HCT116 (cell line): ENCODE measurements around the gene ITGB1. TPM values are rescaled to one million over a fixed set of nuclear protein-coding genes. Genes with fewer than 3 reads are reported as not detected.

Experiments
- ATAC-seq: fragments of 200-7000 bp; cut with Tn5 transposase; 2 replicates; pipeline ENCODE4 v1.9.1; 2020; ENCODE audit warnings: mild to moderate bottlenecking, moderate library complexity
- BruUV-seq: library from RNA; stranded (reverse); fragments of 400-500 nt; replicated peaks from 2 replicates; lab custom pipeline; 2021; lab: Mats Ljungman, UMichigan
- CTCF ChIA-PET: fragments of 300-600 bp; sonication (Branson Sonifier 250); formaldehyde crosslinking; loops from one replicate; lab custom pipeline; 2021; ENCODE audit warnings: antibody characterized with exemption; lab: Charles Lee
- POLR2A ChIA-PET: fragments of 300-600, 350-600 bp; sonication (Branson Sonifier 250); formaldehyde crosslinking; loops from one replicate; lab custom pipeline; 2021; ENCODE audit warnings: antibody characterized with exemption; lab: Charles Lee
- RAD21 ChIA-PET, 2 experiments: fragments of 300-600 bp; sonication (Branson Sonifier 250); formaldehyde crosslinking; loops; one replicate each; lab custom pipeline; 2023; ENCODE audit warnings: low total read pairs in 2 of 2; ENCODE audit not compliant: uncharacterized antibody in 2 of 2, unreplicated experiment in 2 of 2, low non-redundant PET in 1 of 2; lab: Charles Lee
- DNase-seq: peaks from one replicate; pipeline ENCODE4 v3.0.0-alpha.2; 2010; ENCODE audit warnings: low read depth, low spot score
- H2AFZ ChIP-seq: fragments of 200-600 bp; shearing (Covaris generic), sonication (generic); 2 replicates; pipeline ENCODE4 v1.6.1; 2017; ENCODE audit warnings: low read depth, mixed run types, mixed read lengths, antibody characterized with exemption, low read length; ENCODE audit not compliant: poor library complexity, severe bottlenecking
- H3K27ac ChIP-seq: 2 replicates; pipeline ENCODE4 v1.5.1; 2012; ENCODE audit warnings: low read depth, low read length
- H3K27me3 ChIP-seq: fragments of 200-600 bp; sonication (generic); 2 replicates; pipeline ENCODE4 v1.6.1; 2016; ENCODE audit warnings: mixed run types, low read length, mixed read lengths; ENCODE audit not compliant: insufficient read depth
- H3K36me3 ChIP-seq, 2 experiments: fragments of 200-500 bp in 1 of 2; fragments of 200-600 bp in 1 of 2; sonication (Bioruptor generic) in 1 of 2; sonication (generic) in 1 of 2; 2 replicates each; pipeline versions ENCODE4 v1.5.1 to v1.6.1; 2014 to 2016; ENCODE audit warnings: low read length in 2 of 2, inconsistent platforms in 1 of 2, mixed read lengths in 1 of 2, mixed run types in 1 of 2; ENCODE audit not compliant: insufficient read depth in 2 of 2, control insufficient read depth in 1 of 2
- H3K4me1 ChIP-seq, 2 experiments: fragments of 200-600 bp in 1 of 2; sonication (generic) in 1 of 2; 2 replicates each; pipeline versions ENCODE4 v1.5.1 to v1.6.1; 2012 to 2017; ENCODE audit warnings: low read length in 2 of 2, inconsistent platforms in 1 of 2, mild to moderate bottlenecking in 1 of 2, mixed read lengths in 1 of 2, mixed run types in 1 of 2, moderate library complexity in 1 of 2; ENCODE audit not compliant: insufficient read depth in 2 of 2, control insufficient read depth in 1 of 2
- H3K4me2 ChIP-seq: fragments of 200-600 bp; sonication (generic); 2 replicates; pipeline ENCODE4 v1.6.1; 2017; ENCODE audit warnings: mixed run types, low read length, mixed read lengths
- H3K4me3 ChIP-seq, 2 experiments: fragments of 200-600 bp in 1 of 2; sonication (generic) in 1 of 2; replicated peaks in 1 of 2; 2 replicates each; pipeline ENCODE4 v1.5.1; 2011 to 2016; ENCODE audit warnings: low read length in 2 of 2, control low read depth in 1 of 2, low read depth in 1 of 2, mild to moderate bottlenecking in 1 of 2, mixed read lengths in 1 of 2, mixed run types in 1 of 2
- H3K79me2 ChIP-seq: fragments of 200-600 bp; sonication (generic); 2 replicates; pipeline ENCODE4 v1.6.1; 2017; ENCODE audit warnings: mild to moderate bottlenecking, mixed run types, low read length, moderate library complexity, mixed read lengths; ENCODE audit not compliant: insufficient read depth
- H3K9ac ChIP-seq: fragments of 200-600 bp; sonication (generic); 2 replicates; pipeline ENCODE4 v1.6.1; 2016; ENCODE audit warnings: low read length, mixed read lengths
- H3K9me2 ChIP-seq: fragments of 200-600 bp; sonication (generic), shearing (Covaris generic); 2 replicates; pipeline ENCODE4 v1.6.1; 2017; ENCODE audit warnings: mixed run types, mild to moderate bottlenecking, moderate library complexity; ENCODE audit not compliant: insufficient read depth
- H3K9me3 ChIP-seq, 2 experiments: fragments of 200-500 bp in 1 of 2; fragments of 200-600 bp in 1 of 2; sonication (Bioruptor generic) in 1 of 2; sonication (generic) in 1 of 2; 2 replicates each; pipeline ENCODE4 v1.6.1; 2014 to 2017; ENCODE audit warnings: low read length in 2 of 2, mixed read lengths in 2 of 2, inconsistent platforms in 1 of 2, low read depth in 1 of 2, mild to moderate bottlenecking in 1 of 2, mixed run types in 1 of 2, moderate library complexity in 1 of 2; ENCODE audit not compliant: control insufficient read depth in 1 of 2, insufficient read depth in 1 of 2
- H4K20me1 ChIP-seq: fragments of 200-600 bp; sonication (generic), shearing (Covaris generic); 2 replicates; pipeline ENCODE4 v1.6.1; 2017; ENCODE audit warnings: mixed run types, mild to moderate bottlenecking, moderate library complexity; ENCODE audit not compliant: insufficient read depth
- ATF3 ChIP-seq: IDR thresholded peaks from 2 replicates; pipeline ENCODE4 v1.6.1; 2012
- CBX3 ChIP-seq: IDR thresholded peaks from 2 replicates; pipeline ENCODE4 v1.6.1; 2012; ENCODE audit warnings: low read depth
- CEBPB ChIP-seq: IDR thresholded peaks from 2 replicates; pipeline ENCODE4 v1.6.1; 2012; ENCODE audit warnings: low read depth
- EGR1 ChIP-seq: IDR thresholded peaks from 2 replicates; pipeline ENCODE4 v1.6.1; 2012; ENCODE audit warnings: low read depth
- EZH2 ChIP-seq: fragments of 200-600 bp; sonication (generic); IDR thresholded peaks from 2 replicates; pipeline ENCODE4 v1.6.1; 2017; ENCODE audit warnings: antibody characterized with exemption, mixed run types
- EZH2phosphoT487 ChIP-seq: fragments of 200-600 bp; IDR thresholded peaks from 2 replicates; pipeline ENCODE4 v1.6.1; 2018; ENCODE audit warnings: antibody characterized with exemption, borderline replicate concordance
- FOSL1 ChIP-seq: IDR thresholded peaks from 2 replicates; pipeline ENCODE4 v1.6.1; 2012; ENCODE audit warnings: low read depth
- REST ChIP-seq: IDR thresholded peaks from 2 replicates; pipeline ENCODE4 v1.6.1; 2012; ENCODE audit warnings: low read depth
- SIN3A ChIP-seq: IDR thresholded peaks from 2 replicates; pipeline ENCODE4 v1.6.1; 2012; ENCODE audit warnings: low read depth
- SP1 ChIP-seq: IDR thresholded peaks from 2 replicates; pipeline ENCODE4 v1.6.1; 2012; ENCODE audit warnings: low read depth
- TCF7L2 ChIP-seq: IDR thresholded peaks from 2 replicates; pipeline ENCODE4 v1.7.0; 2011; ENCODE audit warnings: borderline replicate concordance, inconsistent platforms; ENCODE audit not compliant: insufficient read depth, insufficient read length; ENCODE audit errors: extremely low read depth
- YY1 ChIP-seq: IDR thresholded peaks from 2 replicates; pipeline ENCODE4 v1.6.1; 2011; ENCODE audit warnings: low read length, low read depth, moderate library complexity, mild to moderate bottlenecking; ENCODE audit not compliant: insufficient replicate concordance; ENCODE audit errors: extremely low read depth
- ZNF274 ChIP-seq: fragments of 200-500 bp; sonication (Bioruptor generic); IDR thresholded peaks from 2 replicates; pipeline ENCODE4 v1.6.1; 2014; ENCODE audit warnings: mild to moderate bottlenecking, low read depth, low read length, inconsistent platforms
- intact Hi-C: fragments of 100-400 bp; cut with micrococcal nuclease; formaldehyde crosslinking; loops from 2 replicates; pipeline ENCODE4 v1.10.0; 2022
- total RNA-seq: library from RNA; stranded (reverse); gene quantifications from one replicate; pipeline ENCODE4 v1.2.1, GENCODE V29; 2021; ENCODE audit not compliant: unreplicated experiment
- TF ChIP-seq, protein P1 (sequence below): IDR thresholded peaks from 2 replicates; pipeline ENCODE4 v1.6.1; 2012

ITGB1 gene
- total RNA-seq, 1 experiment from 2014 or later, result 366 TPM

DNA sequence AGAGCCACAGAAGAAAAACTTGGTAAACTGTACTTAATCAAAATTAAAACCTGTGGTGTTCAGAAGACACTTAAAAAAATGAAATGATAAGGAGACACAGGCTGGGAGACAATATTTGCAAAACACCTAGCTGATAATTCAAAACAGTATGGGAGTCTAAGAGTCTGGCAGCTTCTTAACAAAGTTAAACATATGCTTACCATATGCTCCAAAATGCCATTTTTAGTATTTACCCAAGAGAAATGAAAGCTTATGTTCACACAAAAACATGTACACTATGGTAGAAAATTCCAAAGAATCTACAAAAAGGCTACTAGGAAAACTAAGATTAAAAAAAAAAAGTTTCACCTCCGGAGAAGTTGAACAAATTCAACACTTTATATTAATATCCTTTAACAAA, 48.6 kb downstream of the ITGB1 start (continued):
- no peak for TF ChIP-seq REST

GRCh38 chr10:32906595-32906994, 51.4 kb downstream of the ITGB1 start:
- RAD21 ChIA-PET, result no interaction called here
- Histone ChIP-seq H2AFZ (no peak overlapping the region), H3K27me3 (no peaks in the 10 kb centered on the region), H3K36me3 (peaks cover 51 to 58% of the 10 kb centered on the region in 2 experiments), H3K4me2 (no peak overlapping the region), H3K9me3 (no peaks in the 10 kb centered on the region), H3K79me2 (peaks cover 49% of the 10 kb centered on the region), H3K4me3 (no peak overlapping the region), H3K4me1 (no peaks in the 10 kb centered on the region), H4K20me1 (no peaks in the 10 kb centered on the region), H3K9ac (no peak overlapping the region), H3K9me2 (no peaks in the 10 kb centered on the region), H3K27ac (no peak overlapping the region)
- DNase-seq, result no peak
- intact Hi-C loops, result no loop called here
- ATAC-seq, result no peak
- TF ChIP-seq REST (no peak), CEBPB (no peak), YY1 (no peak), EZH2phosphoT487 (no peak), TCF7L2 (no peak), ZNF274 (no peak), FOSL1 (no peak), EGR1 (no peak), EZH2 (no peak), ATF3 (no peak), SP1 (no peak), SIN3A (no peak), CBX3 (no peak)
- TF ChIP-seq, protein P1, sequence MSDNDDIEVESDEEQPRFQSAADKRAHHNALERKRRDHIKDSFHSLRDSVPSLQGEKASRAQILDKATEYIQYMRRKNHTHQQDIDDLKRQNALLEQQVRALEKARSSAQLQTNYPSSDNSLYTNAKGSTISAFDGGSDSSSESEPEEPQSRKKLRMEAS, result no peak
- POLR2A ChIA-PET, result no interaction called here
- BruUV-seq, result no TSS peak
- CTCF ChIA-PET, result no interaction called here
